Left ventricle myocardium inferior (tissue), 1 donor: Measurements from ENCODE around the gene LPIN3. TPM values are rescaled to one million over a fixed set of nuclear protein-coding genes. Genes with fewer than 3 reads are reported as not detected.

Experiments
- DNase-seq: peaks from one replicate; pipeline ENCODE4 v3.0.0-alpha.2; 2020
- H3K27ac ChIP-seq: fragments of 200-600 bp; replicated peaks from 2 replicates; pipeline ENCODE4 v1.8.0; 2021
- H3K27me3 ChIP-seq: fragments of 200-600 bp; 2 replicates; pipeline ENCODE4 v1.8.0; 2021; ENCODE audit warnings: low read depth
- H3K36me3 ChIP-seq: fragments of 200-600 bp; 2 replicates; pipeline ENCODE4 v1.8.0; 2021
- H3K4me1 ChIP-seq: fragments of 200-600 bp; 2 replicates; pipeline ENCODE4 v1.8.0; 2021
- H3K4me3 ChIP-seq: fragments of 200-600 bp; 2 replicates; pipeline ENCODE4 v1.8.0; 2021; ENCODE audit warnings: mild to moderate bottlenecking, moderate library complexity
- H3K9me3 ChIP-seq: fragments of 200-600 bp; replicated peaks from 2 replicates; pipeline ENCODE4 v1.8.0; 2021
- intact Hi-C: fragments of 100-400 bp; cut with micrococcal nuclease; formaldehyde crosslinking; loops from one replicate; pipeline ENCODE4 v1.11.0; 2022
- total RNA-seq: library from RNA; stranded (reverse); fragmentation: NEBNext Ultra II Directional; extraction: Animal tissue kit (Norgen Biotek cat#: 25700); gene quantifications from one replicate; pipeline ENCODE4 v1.2.1, GENCODE V29; 2021
- TF ChIP-seq, protein P1 (sequence below): fragments of 200-600 bp; IDR thresholded peaks from 2 replicates; pipeline ENCODE4 v1.8.0; 2021; ENCODE audit warnings: antibody characterized with exemption, mild to moderate bottlenecking, borderline replicate concordance
- donor health status: DM: no; HTN: yes; CAD: no; lungs with severe emphysema.

Gene LPIN3
- total RNA-seq, 1 donor from 2014 or later: 19.9 TPM

DNA sequence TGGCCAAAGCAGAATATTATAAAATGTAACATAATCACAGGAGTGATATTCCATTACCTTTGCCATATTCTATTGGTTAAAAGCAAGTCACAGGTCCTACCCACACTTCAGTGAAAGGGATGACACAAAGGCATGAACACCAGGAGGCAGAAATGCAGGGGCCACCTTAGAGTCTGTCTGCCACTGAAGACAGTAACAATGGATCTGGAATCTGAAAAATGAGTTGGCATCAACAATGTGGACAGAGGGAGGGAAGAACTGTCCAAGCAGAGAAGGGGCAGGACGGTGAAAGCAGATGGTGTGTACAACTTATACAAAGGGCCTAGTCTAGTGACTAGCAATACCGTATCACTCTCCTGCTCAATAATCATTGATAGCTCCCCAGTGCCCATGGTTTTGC lies 6.6 kb upstream of the LPIN3 start:
- Histone ChIP-seq H3K4me1 (peaks cover 30% of the 10 kb centered on the region), H3K36me3 (no peaks in the 10 kb centered on the region), H3K9me3 (no peaks in the 10 kb centered on the region), H3K27me3 (no peaks in the 10 kb centered on the region), H3K27ac (peak overlapping the region; percentile 60), H3K4me3 (no peak overlapping the region)
- intact Hi-C loops: no loop called here
- no peak for DNase-seq
- TF ChIP-seq, protein P1, sequence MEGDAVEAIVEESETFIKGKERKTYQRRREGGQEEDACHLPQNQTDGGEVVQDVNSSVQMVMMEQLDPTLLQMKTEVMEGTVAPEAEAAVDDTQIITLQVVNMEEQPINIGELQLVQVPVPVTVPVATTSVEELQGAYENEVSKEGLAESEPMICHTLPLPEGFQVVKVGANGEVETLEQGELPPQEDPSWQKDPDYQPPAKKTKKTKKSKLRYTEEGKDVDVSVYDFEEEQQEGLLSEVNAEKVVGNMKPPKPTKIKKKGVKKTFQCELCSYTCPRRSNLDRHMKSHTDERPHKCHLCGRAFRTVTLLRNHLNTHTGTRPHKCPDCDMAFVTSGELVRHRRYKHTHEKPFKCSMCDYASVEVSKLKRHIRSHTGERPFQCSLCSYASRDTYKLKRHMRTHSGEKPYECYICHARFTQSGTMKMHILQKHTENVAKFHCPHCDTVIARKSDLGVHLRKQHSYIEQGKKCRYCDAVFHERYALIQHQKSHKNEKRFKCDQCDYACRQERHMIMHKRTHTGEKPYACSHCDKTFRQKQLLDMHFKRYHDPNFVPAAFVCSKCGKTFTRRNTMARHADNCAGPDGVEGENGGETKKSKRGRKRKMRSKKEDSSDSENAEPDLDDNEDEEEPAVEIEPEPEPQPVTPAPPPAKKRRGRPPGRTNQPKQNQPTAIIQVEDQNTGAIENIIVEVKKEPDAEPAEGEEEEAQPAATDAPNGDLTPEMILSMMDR: no peak

DNA sequence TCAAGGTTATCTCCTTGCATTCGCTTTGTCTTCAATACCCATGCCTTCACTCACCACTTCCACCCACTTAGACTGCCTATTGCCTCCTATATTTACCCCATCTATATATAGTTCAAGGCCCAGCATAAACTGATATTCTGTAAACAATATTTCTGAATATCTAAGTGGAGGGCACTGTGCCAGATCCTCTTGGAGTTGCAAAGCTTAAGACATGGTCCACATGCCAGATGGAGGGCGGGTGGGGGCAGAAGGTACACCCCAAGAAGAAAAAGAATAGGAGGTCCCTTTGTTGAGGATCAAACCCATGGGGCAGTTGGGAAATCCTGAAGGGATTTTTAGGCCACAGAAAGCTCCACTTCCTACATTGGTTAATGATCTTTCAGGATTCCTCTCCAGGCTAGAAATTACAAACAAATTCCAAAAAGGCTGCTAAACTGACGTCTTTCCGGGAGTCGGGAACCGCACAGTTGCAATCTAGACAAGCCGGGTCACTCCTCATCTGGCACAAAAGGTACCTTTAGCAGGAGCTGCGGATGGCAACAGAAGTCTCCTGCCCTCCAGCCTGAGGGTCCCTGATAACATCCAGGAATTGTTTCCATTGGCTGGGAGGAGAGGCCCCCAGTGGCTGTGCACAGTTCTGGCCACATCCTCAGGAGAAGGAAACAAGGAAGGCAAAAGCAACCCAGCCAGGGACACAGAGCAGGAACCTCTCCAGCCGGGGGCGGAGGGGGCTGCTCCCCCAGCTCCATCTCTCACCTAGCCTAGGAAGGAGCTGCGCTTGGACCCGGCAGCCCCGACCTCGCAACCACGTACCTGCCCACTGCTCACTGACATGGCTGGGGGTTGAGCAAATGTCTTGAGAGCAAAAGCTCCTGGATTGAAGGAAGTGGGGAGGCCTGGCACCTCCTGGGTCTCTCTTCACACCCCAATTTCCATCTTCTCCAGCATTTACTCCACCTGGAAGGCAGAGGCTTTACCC lies 5.9 kb upstream of the LPIN3 start:
- H3K4me1 ChIP-seq: peaks cover 27% of the 10 kb centered on the region
- TF ChIP-seq, protein P1: no peak
- H3K27ac ChIP-seq: peak overlapping the region; percentile 60
- intact Hi-C loops: loop anchor here (5.0 kb wide), 1 partner anchor 162 kb away; no protein-coding TSS in a partner anchor
- no peaks in the 10 kb centered on the region for H3K27me3 ChIP-seq
- DNase-seq: no peak
- H3K4me3 ChIP-seq: no peak overlapping the region
- no peaks in the 10 kb centered on the region for H3K36me3 ChIP-seq
- H3K9me3 ChIP-seq: no peaks in the 10 kb centered on the region

DNA sequence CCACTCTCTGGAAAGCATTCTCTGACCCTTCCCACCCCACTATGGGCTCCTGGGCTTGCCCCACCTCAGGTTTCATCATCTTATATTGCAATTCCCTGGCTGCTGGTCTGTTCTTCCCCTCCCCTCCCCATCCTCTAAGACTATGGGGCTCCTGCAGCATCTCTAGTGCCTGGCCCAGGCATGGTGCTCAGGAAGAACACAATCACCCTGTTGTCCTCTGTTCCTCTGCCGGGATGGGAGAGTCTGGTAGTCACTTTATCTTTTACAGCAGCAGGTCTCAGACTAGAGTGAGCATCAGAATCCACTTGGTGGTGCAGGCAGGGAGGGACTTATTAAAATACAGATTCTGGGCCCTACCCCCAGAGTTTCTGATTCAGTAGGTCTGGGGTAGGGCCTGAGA lies 5.0 kb upstream of the LPIN3 start:
- H3K36me3 ChIP-seq: no peaks in the 10 kb centered on the region
- no peak overlapping the region for H3K4me3 ChIP-seq
- H3K27ac ChIP-seq: peak overlapping the region; percentile 60
- H3K4me1 ChIP-seq: peaks cover 29% of the 10 kb centered on the region
- no peaks in the 10 kb centered on the region for H3K9me3 ChIP-seq
- intact Hi-C loops: loop anchor here (5.0 kb wide), 1 partner anchor 163 kb away; no protein-coding TSS in a partner anchor
- TF ChIP-seq, protein P1: no peak
- no peak for DNase-seq
- no peaks in the 10 kb centered on the region for H3K27me3 ChIP-seq

DNA sequence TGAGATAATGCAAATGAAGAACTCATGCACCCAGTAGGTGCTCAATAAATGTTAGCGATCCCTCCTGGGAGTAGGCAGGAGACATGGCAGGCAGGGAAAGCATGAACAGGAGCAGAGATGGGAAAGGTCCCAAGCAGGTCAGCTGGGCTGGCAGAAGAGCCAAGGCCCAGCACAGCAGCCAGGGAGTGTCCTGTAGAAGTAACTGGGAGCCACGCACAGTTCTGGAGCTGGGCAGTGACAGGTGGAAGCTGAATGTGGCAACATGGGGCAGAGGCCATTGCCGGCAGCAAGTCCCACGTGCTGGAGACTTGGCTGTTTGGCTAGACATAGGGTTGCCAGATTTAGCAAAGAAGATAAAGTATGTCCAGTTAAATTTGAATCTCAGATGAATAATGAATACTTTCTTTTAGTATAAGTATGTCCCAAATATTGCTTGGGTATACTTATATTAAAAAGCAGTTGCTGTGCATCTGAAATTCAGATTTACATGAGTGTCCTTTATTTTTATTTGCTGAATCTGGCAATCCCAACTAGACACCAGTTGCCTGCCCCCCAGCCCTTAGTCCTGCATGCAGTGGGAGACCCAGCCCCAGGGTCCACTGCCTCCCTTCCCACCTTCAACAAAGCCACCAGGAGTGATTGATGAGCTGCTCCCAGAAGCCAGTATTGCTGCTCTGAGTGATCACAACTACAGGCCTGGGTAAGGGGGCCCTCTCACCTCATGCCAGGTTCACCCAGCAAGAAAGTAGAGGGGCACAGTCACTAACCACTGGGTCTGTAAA lies 3.7 kb upstream of the LPIN3 start:
- peaks cover 42% of the 10 kb centered on the region for H3K4me1 ChIP-seq
- DNase-seq: no peak
- intact Hi-C loops: loop anchor here (5.0 kb wide), 1 partner anchor 165 kb away; no protein-coding TSS in a partner anchor
- no peaks in the 10 kb centered on the region for H3K9me3 ChIP-seq
- TF ChIP-seq, protein P1: no peak
- H3K36me3 ChIP-seq: no peaks in the 10 kb centered on the region
- H3K27ac ChIP-seq: no peak overlapping the region
- no peaks in the 10 kb centered on the region for H3K27me3 ChIP-seq
- H3K4me3 ChIP-seq: no peak overlapping the region

DNA sequence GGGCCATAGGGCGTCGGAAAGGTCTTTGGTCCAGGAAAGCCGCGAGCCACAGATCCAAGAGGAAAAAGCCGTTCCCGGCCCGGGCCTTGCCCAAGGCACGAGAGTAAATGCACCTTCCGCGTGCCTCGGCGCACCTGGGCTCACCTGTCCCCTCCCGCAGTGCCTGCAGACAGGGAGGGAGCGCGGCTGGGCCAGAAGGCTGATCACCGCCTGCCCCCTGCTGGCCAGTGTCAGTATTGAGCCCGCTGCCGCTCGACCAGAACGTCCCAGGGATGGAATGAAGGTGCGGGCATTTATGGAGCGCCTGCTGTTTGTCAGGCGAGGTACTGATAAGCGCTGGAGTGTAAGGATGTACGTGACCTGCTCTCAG lies 679 bp upstream of the LPIN3 start:
- H3K9me3 ChIP-seq: no peaks in the 10 kb centered on the region
- DNase-seq: peak; percentile 81
- H3K4me3 ChIP-seq: peak overlapping the region; percentile 72
- intact Hi-C loops: loop anchor here (5.0 kb wide), 2 partner anchors 72 to 168 kb away; no protein-coding TSS in a partner anchor
- H3K4me1 ChIP-seq: peaks cover 47% of the 10 kb centered on the region
- peak overlapping the region; percentile 91 for H3K27ac ChIP-seq
- H3K36me3 ChIP-seq: no peaks in the 10 kb centered on the region
- TF ChIP-seq, protein P1: peak; percentile 99
- no peaks in the 10 kb centered on the region for H3K27me3 ChIP-seq
